ENCODE results near the gene RPTN.

The RPTN gene

DNA sequence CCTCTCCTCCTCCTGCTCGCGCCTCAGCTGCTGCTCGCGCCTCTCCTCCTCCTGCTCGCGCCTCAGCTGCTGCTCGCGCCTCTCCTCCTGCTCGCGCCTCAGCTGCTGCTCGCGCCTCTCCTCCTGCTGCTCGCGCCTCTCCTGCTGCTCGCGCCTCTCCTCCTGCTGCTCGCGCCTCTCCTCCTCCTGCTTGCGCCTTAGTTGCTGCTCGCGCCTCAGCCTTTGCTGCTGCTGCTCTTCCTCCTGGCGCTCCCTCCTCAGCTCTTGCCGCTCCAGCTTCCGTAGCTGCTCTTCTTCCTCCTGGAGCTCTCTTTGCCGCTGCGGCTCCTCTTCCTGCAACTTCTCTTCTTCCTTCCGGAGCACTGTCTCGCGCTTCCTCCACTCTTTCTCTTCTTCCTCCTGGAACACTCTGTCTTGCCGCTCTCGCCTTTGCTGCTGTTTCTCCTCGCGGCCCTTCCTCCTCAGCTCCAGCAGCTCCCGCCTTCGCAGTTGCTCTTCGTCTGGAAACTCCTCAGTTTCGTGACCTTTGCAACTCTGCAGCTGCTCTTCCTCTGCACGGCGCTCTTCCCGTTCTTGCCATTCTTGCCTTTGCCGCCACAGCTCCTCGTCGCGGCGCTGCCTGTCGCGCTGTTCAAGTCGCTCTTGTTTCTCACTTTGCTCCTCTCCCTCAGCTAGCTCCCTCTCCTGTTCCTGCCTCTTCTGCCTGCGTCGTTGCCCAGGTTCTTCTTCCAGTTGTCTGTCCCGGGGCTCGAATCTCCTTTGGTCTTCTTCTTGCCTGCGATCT lies 46.7 kb downstream of the RPTN start:
- Mint-ChIP-seq H3K9me3 (no peaks in the 10 kb centered on the region), H3K36me3 (ENCODE audit: insufficient read depth) (no peaks in the 10 kb centered on the region), H3K27me3 (peaks cover 11 to 13% of the 10 kb centered on the region in 2 donors), H3K4me3 (no peak overlapping the region), H3K4me1 (ENCODE audit: low read depth in 2 of 2) (peaks cover 0 to 8% of the 10 kb centered on the region in 2 donors), H3K27ac (no peak overlapping the region)
- ATAC-seq (replicated peaks) (peak; percentile 22), DNase-seq (no peak)

- Mint-ChIP-seq H3K4me1 (ENCODE audit: low read depth in 2 of 2) (peaks cover 0 to 8% of the 10 kb centered on the region in 2 donors), H3K4me3 (no peak overlapping the region), H3K27me3 (peaks cover 5 to 6% of the 10 kb centered on the region in 2 donors), H3K27ac (no peak overlapping the region), H3K36me3 (ENCODE audit: insufficient read depth) (no peaks in the 10 kb centered on the region), H3K9me3 (no peaks in the 10 kb centered on the region)
- DNase-seq (no peak), ATAC-seq (replicated peaks) (peak; percentile 32)
These were observed 47.5 kb downstream of the RPTN start for GRCh38 chr1:152111515-152111968.

- Mint-ChIP-seq H3K36me3 (ENCODE audit: insufficient read depth) (no peaks in the 10 kb centered on the region), H3K4me1 (ENCODE audit: low read depth in 2 of 2) (peaks cover 0 to 8% of the 10 kb centered on the region in 2 donors), H3K9me3 (no peaks in the 10 kb centered on the region), H3K27me3 (peaks cover under 1 to 6% of the 10 kb centered on the region in 2 donors), H3K4me3 (no peak overlapping the region), H3K27ac (no peak overlapping the region)
- peak; percentile 58 for ATAC-seq (replicated peaks)
- DNase-seq = peak in 1 of 3 experiments; percentile 14
These were observed 48.0 kb downstream of the RPTN start for GRCh38 chr1:152110860-152111514.

DNA sequence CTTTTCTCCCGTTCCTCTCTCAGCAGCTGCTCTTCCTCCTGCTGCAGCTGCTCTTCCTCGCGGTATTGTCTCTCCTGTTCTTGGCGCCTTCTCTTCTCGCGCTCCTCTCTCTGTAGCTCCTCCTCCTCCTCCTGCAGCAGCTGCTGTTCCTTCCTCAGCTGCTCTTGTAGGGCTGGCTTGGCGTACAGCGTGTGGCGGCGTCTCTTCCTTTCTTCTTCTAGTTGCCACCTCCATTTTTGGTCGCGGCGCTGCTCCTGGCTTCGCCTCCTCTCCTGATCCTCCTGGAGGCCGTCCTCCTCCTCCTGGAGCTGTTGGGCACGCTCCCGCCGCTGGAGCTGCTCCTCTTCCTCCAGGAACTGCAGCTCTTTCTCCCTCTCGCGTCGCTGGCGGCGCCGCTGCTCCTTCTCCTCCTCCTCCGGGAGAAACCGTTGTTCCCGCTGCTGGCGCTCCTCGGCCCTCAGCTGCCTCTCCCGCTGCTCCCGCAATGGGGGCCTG lies 48.6 kb downstream of the RPTN start:
- Mint-ChIP-seq H3K4me1 (ENCODE audit: low read depth in 2 of 2) (peaks cover 0 to 8% of the 10 kb centered on the region in 2 donors), H3K4me3 (no peak overlapping the region), H3K36me3 (ENCODE audit: insufficient read depth) (no peaks in the 10 kb centered on the region), H3K27ac (no peak overlapping the region), H3K9me3 (no peaks in the 10 kb centered on the region), H3K27me3 (peaks cover 0 to 6% of the 10 kb centered on the region in 2 donors)
- peak; percentile 46 for ATAC-seq (replicated peaks)
- no peak for DNase-seq

DNA sequence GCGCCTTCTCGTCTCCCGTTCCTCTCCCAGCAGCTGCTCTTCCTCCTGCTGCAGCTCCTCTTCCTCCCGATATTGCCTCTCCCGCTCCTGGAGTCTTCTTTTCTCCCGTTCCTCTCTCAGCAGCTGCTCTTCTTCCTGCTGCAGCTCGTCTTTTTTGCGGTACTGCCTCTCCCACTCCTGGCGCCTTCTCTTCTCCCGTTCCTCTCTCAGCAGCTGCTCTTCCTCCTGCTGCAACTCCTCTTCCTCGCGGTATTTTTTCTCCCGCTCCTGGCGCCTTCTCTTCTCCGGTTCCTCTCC lies 49.1 kb downstream of the RPTN start:
- no peak for ATAC-seq (replicated peaks)
- H3K36me3 Mint-ChIP-seq (ENCODE audit: insufficient read depth) = no peaks in the 10 kb centered on the region

DNA sequence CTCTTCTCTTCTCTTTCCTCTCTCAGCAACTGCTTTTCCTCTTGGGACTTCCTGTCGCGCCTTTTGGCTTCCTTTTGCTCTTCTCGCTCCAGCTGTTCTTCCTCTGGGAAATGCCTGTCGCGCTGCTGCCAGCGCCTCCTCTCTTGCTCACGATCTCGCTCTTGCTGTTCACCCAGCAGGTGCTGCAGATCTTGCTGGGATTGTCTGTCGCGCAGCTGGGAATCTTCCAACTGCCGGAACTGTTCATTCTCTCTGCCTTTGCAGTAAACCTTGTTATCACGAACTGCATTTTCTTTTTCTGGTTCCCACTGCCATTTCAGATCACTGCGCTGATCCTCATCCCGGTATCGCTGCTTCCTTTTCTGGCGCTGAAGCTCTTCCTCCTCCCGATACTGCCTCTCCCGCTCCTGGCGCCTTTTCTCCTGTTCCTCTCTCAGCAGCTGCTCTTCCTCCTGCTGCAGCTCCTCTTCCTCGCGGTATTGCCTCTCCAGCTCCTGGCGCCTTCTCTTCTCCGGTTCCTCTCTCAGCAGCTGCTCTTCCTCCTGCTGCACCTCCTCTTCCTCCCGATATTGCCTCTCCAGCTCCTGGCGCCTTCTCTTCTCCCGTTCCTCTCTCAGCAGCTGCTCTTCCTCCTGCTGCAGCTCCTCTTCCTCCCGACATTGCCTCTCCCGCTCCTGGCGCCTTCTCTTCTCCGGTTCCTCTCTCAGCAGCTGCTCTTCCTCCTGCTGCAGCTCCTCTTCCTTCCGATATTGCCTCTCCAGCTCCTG lies 49.6 kb downstream of the RPTN start:
- no peaks in the 10 kb centered on the region for H3K9me3 Mint-ChIP-seq
- ATAC-seq (replicated peaks) (no peak), DNase-seq (no peak)
- no peaks in the 10 kb centered on the region for H3K36me3 Mint-ChIP-seq (ENCODE audit: insufficient read depth)
- H3K27me3 Mint-ChIP-seq = peaks cover 0 to 6% of the 10 kb centered on the region in 2 donors
- no peak overlapping the region for H3K4me3 Mint-ChIP-seq
- H3K27ac Mint-ChIP-seq = no peak overlapping the region
- peaks cover 0 to 8% of the 10 kb centered on the region in 2 donors for H3K4me1 Mint-ChIP-seq (ENCODE audit: low read depth in 2 of 2)

More for the DNA sequence above, 49.1 kb downstream of the RPTN start:
- no peak for DNase-seq
- Mint-ChIP-seq H3K27me3 (peaks cover 0 to 6% of the 10 kb centered on the region in 2 donors), H3K4me3 (no peak overlapping the region), H3K27ac (no peak overlapping the region), H3K4me1 (ENCODE audit: low read depth in 2 of 2) (peaks cover 0 to 8% of the 10 kb centered on the region in 2 donors), H3K9me3 (no peaks in the 10 kb centered on the region)

DNA sequence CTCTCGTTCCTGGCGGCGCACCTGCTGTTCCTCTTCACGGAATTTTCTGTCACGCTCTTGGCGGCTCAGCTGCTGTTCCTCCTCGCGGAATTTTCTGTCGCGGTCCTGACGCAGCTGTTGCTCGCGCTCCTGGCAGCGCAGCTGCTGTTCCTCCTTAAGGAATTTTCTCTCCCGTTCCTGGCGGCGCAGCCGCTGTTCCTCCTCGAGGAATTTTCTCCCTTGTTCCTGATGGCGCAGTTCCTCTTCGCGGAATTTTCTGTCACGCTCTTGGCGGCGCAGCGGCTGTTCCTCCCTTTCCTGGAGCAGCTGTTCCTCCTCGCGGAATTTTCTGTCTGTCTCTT lies 50.2 kb downstream of the RPTN start:
- Mint-ChIP-seq H3K27me3 (peaks cover 3 to 8% of the 10 kb centered on the region in 2 donors), H3K4me1 (ENCODE audit: low read depth in 2 of 2) (peaks cover 0 to 8% of the 10 kb centered on the region in 2 donors), H3K4me3 (no peak overlapping the region), H3K27ac (no peak overlapping the region), H3K36me3 (ENCODE audit: insufficient read depth) (no peaks in the 10 kb centered on the region), H3K9me3 (no peaks in the 10 kb centered on the region)
- DNase-seq (no peak), ATAC-seq (replicated peaks) (no peak)

DNA sequence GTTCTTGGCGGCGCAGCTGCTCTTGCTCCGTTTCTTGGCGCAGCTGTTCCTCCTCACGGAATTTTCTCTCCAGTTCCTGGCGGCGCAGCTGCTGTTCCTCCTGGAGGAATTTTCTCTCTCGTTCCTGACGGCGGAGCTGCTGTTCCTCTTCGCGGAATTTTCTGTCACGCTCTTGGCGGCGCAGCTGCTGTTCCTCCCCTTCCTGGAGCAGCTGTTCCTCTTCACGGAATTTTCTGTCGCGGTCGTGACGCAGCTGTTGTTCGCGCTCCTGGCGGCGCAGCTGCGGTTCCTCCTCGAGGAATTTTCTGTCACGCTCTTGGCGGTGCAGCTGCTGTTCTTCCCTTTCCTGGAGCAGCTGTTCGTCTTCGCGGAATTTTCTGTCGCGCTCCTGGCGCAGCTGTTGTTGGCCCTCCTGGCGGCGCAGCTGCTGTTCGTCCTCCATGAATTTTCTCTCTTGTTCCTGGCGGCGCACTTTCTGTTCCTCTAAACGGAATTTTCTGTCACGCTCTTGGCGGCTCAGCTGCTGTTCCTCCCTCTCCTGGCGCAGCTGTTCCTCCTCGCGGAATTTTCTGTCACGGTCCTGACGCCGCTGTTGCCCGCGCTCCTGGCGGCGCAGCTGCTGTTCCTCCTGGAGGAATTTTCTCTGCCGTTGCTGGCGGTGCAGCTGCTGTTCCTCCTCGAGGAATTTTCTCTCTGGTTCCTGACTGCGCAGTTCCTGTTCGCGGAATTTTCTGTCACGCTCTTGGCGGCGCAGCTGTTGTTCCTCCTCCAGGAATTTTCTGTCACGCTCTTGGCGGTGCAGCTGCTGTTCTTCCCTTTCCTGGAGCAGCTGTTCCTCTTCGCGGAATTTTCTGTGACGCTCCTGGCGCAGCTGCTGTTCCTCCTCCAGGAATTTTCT lies 50.8 kb downstream of the RPTN start:
- Mint-ChIP-seq H3K27me3 (peaks cover 9 to 13% of the 10 kb centered on the region in 2 donors), H3K9me3 (no peaks in the 10 kb centered on the region), H3K36me3 (ENCODE audit: insufficient read depth) (no peaks in the 10 kb centered on the region), H3K4me3 (no peak overlapping the region), H3K4me1 (ENCODE audit: low read depth in 2 of 2) (peaks cover 0 to 8% of the 10 kb centered on the region in 2 donors), H3K27ac (no peak overlapping the region)
- no peak for DNase-seq
- ATAC-seq (replicated peaks) = no peak

DNA sequence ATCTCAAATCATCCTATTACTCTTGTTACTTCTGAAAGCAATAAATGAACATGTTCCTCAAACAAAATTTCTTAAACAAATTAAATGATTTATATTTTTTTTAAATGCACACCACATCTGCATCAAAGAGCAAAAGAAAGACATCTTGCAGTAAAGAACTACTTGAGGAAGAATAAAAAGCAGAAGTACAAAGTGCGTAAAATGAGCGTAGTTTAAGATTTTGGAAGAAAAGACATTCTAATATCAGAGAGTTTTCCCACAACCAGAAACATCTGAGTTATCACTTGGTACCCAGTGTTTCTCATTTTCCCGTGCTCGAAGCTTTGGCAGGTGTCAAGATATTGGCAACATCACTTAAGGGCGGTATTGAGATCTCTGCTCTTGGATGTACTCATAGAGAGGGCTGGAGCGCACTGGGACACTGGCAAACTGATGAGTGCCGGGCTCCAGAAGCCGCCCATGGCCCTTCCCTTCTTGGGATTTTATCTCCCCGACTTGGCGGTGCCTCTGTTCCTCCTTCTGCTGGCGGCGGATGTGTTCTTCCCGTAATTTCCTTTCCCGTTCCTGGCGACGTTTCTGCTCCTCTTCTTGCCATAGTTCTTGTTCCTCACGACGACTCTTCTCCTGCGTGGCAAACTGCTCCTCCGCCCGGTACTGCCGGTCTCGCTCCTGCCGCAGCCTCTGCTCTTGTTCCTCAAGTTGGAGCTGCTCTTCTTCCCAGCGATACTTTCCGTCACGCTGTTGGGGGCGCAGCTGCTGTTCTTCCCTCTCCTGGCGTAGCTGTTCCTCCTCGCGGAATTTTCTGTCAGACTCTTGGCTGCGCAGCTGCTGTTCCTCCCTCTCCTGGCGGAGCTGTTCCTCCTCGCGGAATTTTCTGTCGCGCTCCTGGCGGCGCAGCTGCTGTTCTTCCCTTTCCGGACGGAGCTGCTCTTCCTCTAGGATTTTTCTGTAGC lies 51.7 kb downstream of the RPTN start:
- ATAC-seq (replicated peaks) (no peak), DNase-seq (no peak)
- Mint-ChIP-seq H3K4me1 (ENCODE audit: low read depth in 2 of 2) (peaks cover 0 to 8% of the 10 kb centered on the region in 2 donors), H3K27ac (no peak overlapping the region), H3K36me3 (ENCODE audit: insufficient read depth) (no peaks in the 10 kb centered on the region), H3K4me3 (no peak overlapping the region), H3K27me3 (peaks cover 10 to 19% of the 10 kb centered on the region in 2 donors), H3K9me3 (no peaks in the 10 kb centered on the region)

DNA sequence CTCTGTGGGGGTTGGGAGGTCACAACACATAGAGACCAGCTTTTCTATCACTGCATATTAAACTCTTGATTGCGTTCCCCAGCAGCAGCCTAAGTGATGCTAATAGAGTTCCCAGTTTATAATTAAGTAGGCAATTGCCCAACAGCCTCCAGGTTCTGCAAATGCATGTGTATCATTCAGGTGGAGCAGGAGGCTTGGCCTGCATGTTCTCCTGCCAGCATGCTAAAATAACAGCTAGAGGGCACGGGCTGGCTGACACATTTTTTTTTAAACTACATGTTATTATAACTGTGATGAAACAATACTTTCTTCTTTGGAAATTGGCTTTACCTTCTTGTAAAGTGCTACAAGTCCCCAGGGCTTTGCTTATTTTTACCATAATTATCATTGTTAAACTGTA lies 54.2 kb downstream of the RPTN start:
- DNase-seq = no peak
- no peaks in the 10 kb centered on the region for H3K36me3 Mint-ChIP-seq (ENCODE audit: insufficient read depth)
- no peak for ATAC-seq (replicated peaks)
- peaks cover 0 to 8% of the 10 kb centered on the region in 2 donors for H3K4me1 Mint-ChIP-seq (ENCODE audit: low read depth in 2 of 2)
- H3K9me3 Mint-ChIP-seq = no peaks in the 10 kb centered on the region
- no peak overlapping the region for H3K4me3 Mint-ChIP-seq
- no peak overlapping the region for H3K27ac Mint-ChIP-seq
- H3K27me3 Mint-ChIP-seq = peaks cover 30 to 41% of the 10 kb centered on the region in 2 donors
